MM.1S (cell line): ENCODE measurements around the gene COL20A1.

Experiments
- DNase-seq: peaks from one replicate; pipeline ENCODE4 v3.0.0-alpha.2; 2015
- H2AFZ ChIP-seq: fragments of 300-600 bp; sonication (generic); 2 replicates; pipeline ENCODE4 v1.6.0; 2016; ENCODE audit warnings: antibody characterized with exemption, low read length
- H3F3A ChIP-seq: fragments of 300-600 bp; sonication (generic); 2 replicates; pipeline ENCODE4 v1.6.1; 2016; ENCODE audit warnings: mild to moderate bottlenecking, antibody characterized with exemption, low read length, moderate library complexity, mixed read lengths; ENCODE audit not compliant: insufficient read depth
- H3K27ac ChIP-seq: fragments of 300-600 bp; sonication (generic); 2 replicates; pipeline ENCODE4 v1.5.1; 2016; ENCODE audit warnings: mild to moderate bottlenecking, low read length
- H3K27me3 ChIP-seq: fragments of 300-600 bp; sonication (generic); replicated peaks from 2 replicates; pipeline ENCODE4 v1.6.0; 2016; ENCODE audit warnings: low read length; ENCODE audit not compliant: insufficient read depth
- H3K36me3 ChIP-seq: fragments of 300-600 bp; sonication (generic); replicated peaks from 2 replicates; pipeline ENCODE4 v1.6.1; 2016; ENCODE audit warnings: mild to moderate bottlenecking, low read length, mixed read lengths; ENCODE audit not compliant: insufficient read depth
- H3K4me1 ChIP-seq: fragments of 300-600 bp; sonication (generic); 2 replicates; pipeline ENCODE4 v1.6.1; 2016; ENCODE audit warnings: low read length, mixed read lengths
- H3K4me2 ChIP-seq: fragments of 300-600 bp; sonication (generic); 2 replicates; pipeline ENCODE4 v1.6.0; 2016; ENCODE audit warnings: low read depth, low read length
- H3K4me3 ChIP-seq: fragments of 300-600 bp; sonication (generic); 2 replicates; pipeline ENCODE4 v1.5.1; 2016; ENCODE audit warnings: low read length, mixed read lengths
- H3K79me2 ChIP-seq: fragments of 300-600 bp; sonication (generic); 2 replicates; pipeline ENCODE4 v1.6.1; 2016; ENCODE audit warnings: mixed run types, low read length, mixed read lengths
- H3K9ac ChIP-seq: fragments of 300-600 bp; sonication (generic); 2 replicates; pipeline ENCODE4 v1.6.1; 2016; ENCODE audit warnings: low read length, mixed read lengths
- H3K9me2 ChIP-seq: fragments of 300-600 bp; sonication (generic); replicated peaks from 2 replicates; pipeline ENCODE4 v1.6.1; 2016; ENCODE audit warnings: mild to moderate bottlenecking, low read length, mixed read lengths; ENCODE audit not compliant: insufficient read depth
- H3K9me3 ChIP-seq: fragments of 300-600 bp; sonication (generic); replicated peaks from 2 replicates; pipeline ENCODE4 v1.6.1; 2016; ENCODE audit warnings: mild to moderate bottlenecking, low read length, mixed read lengths; ENCODE audit not compliant: insufficient read depth
- H4K20me1 ChIP-seq: fragments of 300-600 bp; sonication (generic); 2 replicates; pipeline ENCODE4 v1.6.1; 2016; ENCODE audit warnings: mild to moderate bottlenecking, low read length, moderate library complexity, mixed read lengths; ENCODE audit not compliant: insufficient read depth
- CTCF ChIP-seq: fragments of 300-600 bp; sonication (generic); IDR thresholded peaks from 2 replicates; pipeline ENCODE4 v1.5.1; 2016; ENCODE audit warnings: antibody characterized with exemption, low read length, mixed read lengths
- EZH2 ChIP-seq: fragments of 300-600 bp; sonication (generic); optimal IDR thresholded peaks from 2 replicates; pipeline ENCODE3; 2017; ENCODE audit warnings: low read depth, mild to moderate bottlenecking, antibody characterized with exemption, low read length, mixed read lengths
- EZH2phosphoT487 ChIP-seq: fragments of 300-600 bp; sonication (generic); IDR thresholded peaks from 2 replicates; pipeline ENCODE4 v1.6.1; 2018; ENCODE audit warnings: antibody characterized with exemption, low read length

The COL20A1 gene

GRCh38 chr20:63289311-63290135, 3.5 kb upstream of the COL20A1 start:
- Histone ChIP-seq H3F3A (no peaks in the 10 kb centered on the region), H3K4me1 (no peaks in the 10 kb centered on the region), H4K20me1 (no peaks in the 10 kb centered on the region), H3K4me2 (no peak overlapping the region), H3K9me3 (no peaks in the 10 kb centered on the region), H3K4me3 (no peak overlapping the region), H3K27ac (no peak overlapping the region), H3K9me2 (no peaks in the 10 kb centered on the region), H2AFZ (no peak overlapping the region), H3K36me3 (no peaks in the 10 kb centered on the region), H3K79me2 (no peaks in the 10 kb centered on the region), H3K27me3 (peaks cover 28% of the 10 kb centered on the region), H3K9ac (no peak overlapping the region)
- TF ChIP-seq EZH2phosphoT487 (no peak), CTCF (no peak), EZH2 (no peak)
- no peak for DNase-seq

GRCh38 chr20:63290136-63290676, 2.8 kb upstream of the COL20A1 start:
- DNase-seq: no peak
- H3F3A ChIP-seq: no peaks in the 10 kb centered on the region
- no peak overlapping the region for H2AFZ ChIP-seq
- H4K20me1 ChIP-seq: no peaks in the 10 kb centered on the region
- no peaks in the 10 kb centered on the region for H3K36me3 ChIP-seq
- H3K9ac ChIP-seq: no peak overlapping the region
- no peak overlapping the region for H3K27ac ChIP-seq
- no peaks in the 10 kb centered on the region for H3K79me2 ChIP-seq
- TF ChIP-seq CTCF (no peak), EZH2phosphoT487 (no peak), EZH2 (no peak)
- H3K4me3 ChIP-seq: no peak overlapping the region
- peaks cover 35% of the 10 kb centered on the region for H3K27me3 ChIP-seq
- H3K9me3 ChIP-seq: no peaks in the 10 kb centered on the region
- H3K9me2 ChIP-seq: no peaks in the 10 kb centered on the region
- no peaks in the 10 kb centered on the region for H3K4me1 ChIP-seq
- H3K4me2 ChIP-seq: no peak overlapping the region

- H3F3A ChIP-seq: no peaks in the 10 kb centered on the region
- no peaks in the 10 kb centered on the region for H3K9me2 ChIP-seq
- DNase-seq: peak; percentile 26
- H3K27me3 ChIP-seq: peaks cover 41% of the 10 kb centered on the region
- H3K4me1 ChIP-seq: no peaks in the 10 kb centered on the region
- no peak overlapping the region for H3K27ac ChIP-seq
- H3K4me2 ChIP-seq: no peak overlapping the region
- no peak overlapping the region for H2AFZ ChIP-seq
- no peak overlapping the region for H3K4me3 ChIP-seq
- no peaks in the 10 kb centered on the region for H3K36me3 ChIP-seq
- no peaks in the 10 kb centered on the region for H3K79me2 ChIP-seq
- no peak overlapping the region for H3K9ac ChIP-seq
- H3K9me3 ChIP-seq: no peaks in the 10 kb centered on the region
- TF ChIP-seq CTCF (peak; percentile 55), EZH2 (no peak), EZH2phosphoT487 (no peak)
- H4K20me1 ChIP-seq: no peaks in the 10 kb centered on the region
Observed at GRCh38 chr20:63290677-63291472, 2.1 kb upstream of the COL20A1 start.
